Bronchial epithelial cell (primary cell): Measurements from ENCODE around the gene MTA1. TPM values are rescaled to one million over a fixed set of nuclear protein-coding genes. Genes with fewer than 3 reads are reported as not detected.

Source experiments
- DNase-seq: peaks from one replicate; pipeline ENCODE4 v3.0.0-alpha.2; 2010; ENCODE audit warnings: low read depth
- FAIRE-seq: peaks from 2 replicates; lab custom pipeline; 2011; peaks lifted over from hg19 to GRCh38; lab: Jason Lieb, UNC
- H3K27me3 ChIP-seq: 2 replicates; pipeline ENCODE4 v1.5.1; 2011; ENCODE audit warnings: low read length; ENCODE audit not compliant: control insufficient read depth, insufficient read depth
- H3K36me3 ChIP-seq: 2 replicates; pipeline ENCODE4 v1.5.1; 2011; ENCODE audit warnings: low read length; ENCODE audit not compliant: control insufficient read depth, insufficient read depth
- H3K4me3 ChIP-seq: 2 replicates; pipeline ENCODE4 v1.5.1; 2011; ENCODE audit warnings: mild to moderate bottlenecking, low read depth, low read length, control low read depth
- total RNA-seq: library from RNA; depleted of rRNA; stranded (reverse); fragments of >200 nt; gene quantifications from 2 replicates; pipeline ENCODE4 v1.2.1, GENCODE V29; 2014
- TF ChIP-seq, protein P1 (sequence below): IDR thresholded peaks from 2 replicates; pipeline ENCODE4 v1.5.1; 2011; ENCODE audit warnings: mild to moderate bottlenecking, moderate library complexity, low read length, control low read depth, inconsistent platforms; ENCODE audit not compliant: insufficient read depth, severe bottlenecking

The MTA1 gene
- total RNA-seq, 1 donor from 2014 or later: 25.5 TPM

DNA sequence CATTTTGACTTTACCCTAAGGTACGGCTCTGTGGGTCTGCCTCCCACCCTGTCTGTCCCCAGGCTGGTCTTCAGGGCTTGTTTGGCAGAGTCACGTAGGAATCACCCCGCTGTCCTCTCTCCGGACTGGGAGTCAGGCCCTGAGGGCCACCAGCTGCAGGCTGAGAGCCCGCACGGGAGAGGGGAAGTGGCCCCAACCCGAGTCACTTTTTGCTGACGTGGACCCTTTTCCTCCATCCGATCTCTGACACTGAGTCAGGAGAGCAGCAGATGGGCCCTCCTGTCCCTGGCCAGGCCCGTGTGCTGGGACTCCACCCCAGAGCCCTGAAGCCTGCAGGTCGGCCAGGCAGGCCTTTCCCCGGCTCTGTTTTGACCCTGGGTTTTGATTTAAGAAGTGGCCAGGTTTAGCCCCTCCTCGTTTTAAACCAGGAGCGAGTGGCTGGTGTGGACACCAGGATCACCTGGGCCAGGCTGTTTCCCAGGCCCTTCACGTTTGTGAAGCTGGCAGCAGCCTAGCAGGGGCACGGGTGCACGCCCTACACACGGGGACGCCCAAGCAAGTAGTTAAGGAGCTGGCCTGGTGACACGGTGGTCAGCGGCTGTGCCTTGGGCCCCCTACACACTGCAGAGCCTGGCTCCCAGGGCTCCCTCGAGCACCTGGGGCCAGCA is 33.8 kb upstream of the MTA1 start:
- TF ChIP-seq, protein P1, sequence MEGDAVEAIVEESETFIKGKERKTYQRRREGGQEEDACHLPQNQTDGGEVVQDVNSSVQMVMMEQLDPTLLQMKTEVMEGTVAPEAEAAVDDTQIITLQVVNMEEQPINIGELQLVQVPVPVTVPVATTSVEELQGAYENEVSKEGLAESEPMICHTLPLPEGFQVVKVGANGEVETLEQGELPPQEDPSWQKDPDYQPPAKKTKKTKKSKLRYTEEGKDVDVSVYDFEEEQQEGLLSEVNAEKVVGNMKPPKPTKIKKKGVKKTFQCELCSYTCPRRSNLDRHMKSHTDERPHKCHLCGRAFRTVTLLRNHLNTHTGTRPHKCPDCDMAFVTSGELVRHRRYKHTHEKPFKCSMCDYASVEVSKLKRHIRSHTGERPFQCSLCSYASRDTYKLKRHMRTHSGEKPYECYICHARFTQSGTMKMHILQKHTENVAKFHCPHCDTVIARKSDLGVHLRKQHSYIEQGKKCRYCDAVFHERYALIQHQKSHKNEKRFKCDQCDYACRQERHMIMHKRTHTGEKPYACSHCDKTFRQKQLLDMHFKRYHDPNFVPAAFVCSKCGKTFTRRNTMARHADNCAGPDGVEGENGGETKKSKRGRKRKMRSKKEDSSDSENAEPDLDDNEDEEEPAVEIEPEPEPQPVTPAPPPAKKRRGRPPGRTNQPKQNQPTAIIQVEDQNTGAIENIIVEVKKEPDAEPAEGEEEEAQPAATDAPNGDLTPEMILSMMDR: no peak
- H3K27me3 ChIP-seq: no peaks in the 10 kb centered on the region
- peaks cover 14% of the 10 kb centered on the region for H3K36me3 ChIP-seq
- FAIRE-seq: no peak
- no peak overlapping the region for H3K4me3 ChIP-seq
- DNase-seq: no peak

DNA sequence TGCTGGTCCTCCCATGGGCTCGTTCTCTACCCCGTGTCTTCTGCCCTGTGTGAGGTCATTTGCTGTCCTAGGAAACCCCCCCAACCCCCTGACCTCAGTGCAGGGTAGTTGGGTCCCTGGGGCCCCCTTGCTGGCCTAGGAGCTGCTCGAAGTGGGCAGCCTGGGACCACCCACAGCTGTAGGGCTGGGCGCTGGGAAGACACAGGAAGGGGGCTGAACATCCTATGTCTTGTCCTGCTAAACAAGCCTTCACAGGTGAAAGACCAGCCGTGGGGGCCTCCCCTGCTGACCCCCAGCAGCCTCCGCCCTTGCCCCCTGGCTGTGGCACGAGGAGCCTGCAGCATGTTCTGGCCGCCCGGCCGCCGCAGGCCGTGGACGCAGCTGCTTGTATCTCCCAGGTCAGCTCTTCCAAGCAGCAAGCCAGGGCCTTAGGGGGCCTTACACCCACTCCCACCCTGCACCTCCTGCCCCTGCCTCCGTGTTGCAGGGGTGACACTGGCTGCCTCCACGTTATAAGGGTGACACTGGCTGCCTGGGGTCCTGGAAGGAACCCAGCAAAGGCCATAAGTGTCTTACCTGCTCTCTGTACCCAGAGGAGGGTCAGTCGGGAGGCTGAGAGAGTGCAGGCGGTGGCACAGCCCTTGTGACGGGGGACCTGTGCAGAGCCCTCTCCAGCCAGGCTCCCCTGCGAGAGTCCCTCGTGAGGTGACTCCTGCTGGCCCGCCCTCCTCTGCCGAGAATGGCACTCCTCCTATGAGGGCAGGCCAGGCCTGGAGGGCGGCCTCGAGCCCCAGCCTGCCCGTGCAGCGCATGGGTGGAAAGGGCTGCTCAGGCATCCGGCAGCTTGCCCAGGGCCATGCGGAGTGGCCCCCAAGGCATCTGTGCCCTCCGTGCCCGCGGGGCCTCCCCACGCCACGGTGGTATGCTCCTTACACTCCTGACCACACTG is 32.8 kb upstream of the MTA1 start:
- DNase-seq (no peak), FAIRE-seq (no peak)
- H3K4me3 ChIP-seq: no peak overlapping the region
- H3K27me3 ChIP-seq: no peaks in the 10 kb centered on the region
- TF ChIP-seq, protein P1: no peak
- peaks cover 14% of the 10 kb centered on the region for H3K36me3 ChIP-seq

DNA sequence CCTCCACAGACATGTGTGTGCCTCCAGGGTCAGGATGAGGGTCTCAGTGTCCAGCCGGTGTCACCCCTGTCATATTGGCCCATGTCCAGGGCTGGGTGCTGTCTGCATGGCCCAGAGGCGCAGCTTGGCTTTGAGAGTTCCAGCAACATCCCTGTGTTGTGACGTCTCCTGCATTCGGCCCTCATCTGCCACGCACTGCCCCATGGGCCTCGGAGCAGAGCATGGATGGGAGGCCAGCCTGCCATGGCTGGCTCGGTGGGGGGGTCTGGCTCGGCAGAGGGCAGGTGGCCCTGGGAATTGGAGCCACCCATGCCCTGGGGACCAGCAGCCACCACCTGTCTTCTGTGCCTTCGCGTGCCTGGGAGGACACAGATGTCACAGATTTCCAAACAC is 32.1 kb upstream of the MTA1 start:
- Histone ChIP-seq H3K27me3 (no peaks in the 10 kb centered on the region), H3K36me3 (peaks cover 12% of the 10 kb centered on the region), H3K4me3 (no peak overlapping the region)
- FAIRE-seq (no peak), DNase-seq (no peak)
- TF ChIP-seq, protein P1: no peak

DNA sequence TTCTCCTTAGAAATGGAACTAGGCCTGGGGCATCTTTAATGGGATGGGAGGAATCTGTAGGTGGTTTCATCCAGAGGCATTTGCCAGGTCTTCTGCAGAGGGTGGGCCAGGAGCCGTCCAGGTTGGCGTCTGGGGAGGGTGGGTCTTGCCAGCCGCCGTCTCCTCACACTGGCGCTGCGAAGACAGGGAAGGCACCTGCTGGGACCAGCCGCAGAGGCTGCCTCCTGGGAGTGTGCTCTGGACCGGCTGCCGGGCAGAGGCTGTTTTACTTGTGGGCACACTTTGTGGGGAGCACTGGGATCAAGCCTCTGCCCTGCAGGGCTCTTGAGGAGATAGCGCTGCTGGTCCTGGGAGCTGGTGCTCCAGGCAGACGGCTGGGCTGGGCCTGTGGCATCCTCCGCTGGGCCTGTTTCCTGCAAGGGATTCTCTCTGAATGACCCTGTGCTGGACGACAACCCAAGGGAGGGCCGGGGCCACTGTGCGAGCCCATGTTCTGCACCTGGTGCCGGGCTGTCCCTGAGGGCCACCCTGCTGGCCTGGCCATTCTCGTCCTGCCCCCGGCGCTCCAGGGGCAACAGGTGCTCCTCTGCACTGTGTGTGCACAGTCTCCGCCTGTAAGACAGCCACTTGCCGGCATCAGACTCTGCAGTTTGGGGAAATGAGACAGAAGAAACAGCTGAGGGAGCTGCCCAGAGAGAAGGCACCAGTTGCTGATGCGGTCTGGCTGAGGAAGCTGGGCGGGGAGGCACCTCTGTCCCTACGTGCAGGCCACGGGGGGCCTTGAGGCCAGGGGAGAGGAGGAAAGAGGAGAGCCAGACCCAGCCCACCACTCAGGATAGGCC is 31.3 kb upstream of the MTA1 start:
- no peak for DNase-seq
- TF ChIP-seq, protein P1: no peak
- no peak for FAIRE-seq
- H3K27me3 ChIP-seq: no peaks in the 10 kb centered on the region
- peaks cover 12% of the 10 kb centered on the region for H3K36me3 ChIP-seq
- H3K4me3 ChIP-seq: no peak overlapping the region

DNA sequence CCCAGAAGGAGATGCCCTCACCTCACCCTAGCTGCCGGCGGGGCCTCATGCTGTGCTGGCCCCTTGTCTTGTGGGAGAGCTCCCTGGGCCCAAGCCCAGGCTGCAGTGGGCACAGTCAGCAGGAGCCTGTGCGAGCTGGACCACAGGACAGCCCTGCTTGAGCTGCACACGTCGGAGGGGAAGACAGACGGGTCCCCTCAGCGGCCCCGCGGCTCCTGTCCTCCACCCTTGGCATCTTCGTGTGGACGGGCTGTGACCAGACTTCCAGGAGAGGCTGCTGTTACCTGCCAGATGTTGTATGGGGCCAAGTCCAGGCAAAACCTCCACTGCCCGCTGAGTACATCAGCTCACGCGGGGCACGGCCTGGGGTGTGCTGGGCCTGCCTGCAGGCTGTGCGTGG is 30.7 kb upstream of the MTA1 start:
- Histone ChIP-seq H3K36me3 (peaks cover 12% of the 10 kb centered on the region), H3K27me3 (no peaks in the 10 kb centered on the region), H3K4me3 (no peak overlapping the region)
- DNase-seq (no peak), FAIRE-seq (no peak)
- TF ChIP-seq, protein P1: no peak
